H1 (cell line): ENCODE results near the gene ADCY5. TPM values are rescaled to one million over a fixed set of nuclear protein-coding genes. Genes with fewer than 3 reads are reported as not detected.

Experiments used
- SAP30 ChIP-seq: fragments of 300-600 bp; sonication (generic); IDR thresholded peaks from 2 replicates; pipeline ENCODE4 v1.7.1; 2012; ENCODE audit warnings: low read length, moderate library complexity, mild to moderate bottlenecking, inconsistent platforms; ENCODE audit not compliant: insufficient read depth, insufficient replicate concordance
- polyA plus RNA-seq, 7 experiments: library from polyadenylated mRNA; depleted of rRNA in 3 of 7; stranded (reverse) in 5 of 7; unstranded in 2 of 7; fragments of >200 nt in 5 of 7; fragments of 200-250 nt in 2 of 7; gene quantifications; 1 replicate in 5 of 7; 2 replicates in 1 of 7; 4 replicates in 1 of 7; pipeline versions ENCODE4 v1.2.1 to v1.2.3, GENCODE V29; 2011 to 2013; ENCODE audit warnings: missing spikeins in 2 of 7, mixed read lengths in 2 of 7
- total RNA-seq: library from RNA; stranded (reverse); fragmentation: NEBNext Ultra II Directional; extraction: Animal tissue kit (Norgen Biotek cat#: 25700); gene quantifications from 2 replicates; pipeline ENCODE4 v1.2.1, GENCODE V29; 2021

ADCY5 gene
- total and polyA plus RNA-seq, 2 of the 8 experiments (the other 6 are each of a cell fraction or from before 2014, with no cell fraction given) = 18.9 to 40.8 TPM

GRCh38 chr3:123270818-123271217 is 178.1 kb downstream of the ADCY5 start (continued):
- no peak for TF ChIP-seq SAP30
